HL-60/S4 (cell line): Measurements from ENCODE around the gene NECAB2.

ENCODE experiments used
- in situ Hi-C: fragments of 300-500 bp; cut with MboI; formaldehyde crosslinking; loops from 2 replicates; pipeline ENCODE4 v1.14.3; 2022; ENCODE audit warnings: low sequenced_read_pairs

Gene NECAB2

DNA sequence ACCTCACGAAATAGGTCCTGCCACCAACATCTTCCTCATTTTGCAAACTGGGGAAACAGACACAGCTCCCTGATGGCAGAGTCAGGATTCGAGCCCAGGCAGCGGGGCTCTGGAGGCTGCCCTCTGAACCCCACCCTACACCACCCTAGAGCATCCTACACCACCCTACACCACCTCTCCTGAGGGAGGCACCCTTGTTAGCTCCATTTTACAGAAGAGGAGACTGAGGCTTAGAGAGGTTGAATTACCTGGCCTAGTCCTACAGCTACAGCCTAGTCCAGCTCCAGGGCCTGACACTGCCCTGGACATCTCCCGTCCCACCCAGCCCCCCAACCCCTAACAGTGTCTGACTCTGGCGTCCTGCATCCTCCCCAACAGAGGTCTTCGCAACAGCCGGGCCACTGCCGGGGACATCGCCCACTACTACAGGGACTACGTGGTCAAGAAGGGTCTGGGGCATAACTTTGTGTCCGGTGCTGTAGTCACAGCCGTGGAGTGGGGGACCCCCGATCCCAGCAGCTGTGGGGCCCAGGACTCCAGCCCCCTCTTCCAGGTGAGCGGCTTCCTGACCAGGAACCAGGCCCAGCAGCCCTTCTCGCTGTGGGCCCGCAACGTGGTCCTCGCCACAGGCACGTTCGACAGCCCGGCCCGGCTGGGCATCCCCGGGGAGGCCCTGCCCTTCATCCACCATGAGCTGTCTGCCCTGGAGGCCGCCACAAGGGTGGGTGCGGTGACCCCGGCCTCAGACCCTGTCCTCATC, 3.2 kb upstream of the NECAB2 start:
- in situ Hi-C loops: loop anchor here (25.0 kb wide), 2 partner anchors 222 to 522 kb away; partner anchors contain the start of genes ADAD2 and TAF1C

DNA sequence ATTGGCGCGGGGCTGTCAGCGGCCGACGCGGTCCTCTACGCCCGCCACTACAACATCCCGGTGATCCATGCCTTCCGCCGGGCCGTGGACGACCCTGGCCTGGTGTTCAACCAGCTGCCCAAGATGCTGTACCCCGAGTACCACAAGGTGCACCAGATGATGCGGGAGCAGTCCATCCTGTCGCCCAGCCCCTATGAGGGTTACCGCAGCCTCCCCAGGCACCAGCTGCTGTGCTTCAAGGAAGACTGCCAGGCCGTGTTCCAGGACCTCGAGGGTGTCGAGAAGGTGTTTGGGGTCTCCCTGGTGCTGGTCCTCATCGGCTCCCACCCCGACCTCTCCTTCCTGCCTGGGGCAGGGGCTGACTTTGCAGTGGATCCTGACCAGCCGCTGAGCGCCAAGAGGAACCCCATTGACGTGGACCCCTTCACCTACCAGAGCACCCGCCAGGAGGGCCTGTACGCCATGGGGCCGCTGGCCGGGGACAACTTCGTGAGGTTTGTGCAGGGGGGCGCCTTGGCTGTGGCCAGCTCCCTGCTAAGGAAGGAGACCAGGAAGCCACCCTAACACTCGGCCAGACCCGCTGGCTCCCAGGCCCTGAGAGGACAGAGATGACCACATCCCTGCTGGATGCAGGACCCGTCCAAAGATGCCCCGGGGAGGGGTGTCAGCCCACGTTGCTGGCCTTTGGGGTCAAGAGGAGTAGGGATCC, 2.4 kb upstream of the NECAB2 start:
- in situ Hi-C loops: loop anchor here (25.0 kb wide), 2 partner anchors 222 to 522 kb away; partner anchors contain the start of genes ADAD2 and TAF1C

DNA sequence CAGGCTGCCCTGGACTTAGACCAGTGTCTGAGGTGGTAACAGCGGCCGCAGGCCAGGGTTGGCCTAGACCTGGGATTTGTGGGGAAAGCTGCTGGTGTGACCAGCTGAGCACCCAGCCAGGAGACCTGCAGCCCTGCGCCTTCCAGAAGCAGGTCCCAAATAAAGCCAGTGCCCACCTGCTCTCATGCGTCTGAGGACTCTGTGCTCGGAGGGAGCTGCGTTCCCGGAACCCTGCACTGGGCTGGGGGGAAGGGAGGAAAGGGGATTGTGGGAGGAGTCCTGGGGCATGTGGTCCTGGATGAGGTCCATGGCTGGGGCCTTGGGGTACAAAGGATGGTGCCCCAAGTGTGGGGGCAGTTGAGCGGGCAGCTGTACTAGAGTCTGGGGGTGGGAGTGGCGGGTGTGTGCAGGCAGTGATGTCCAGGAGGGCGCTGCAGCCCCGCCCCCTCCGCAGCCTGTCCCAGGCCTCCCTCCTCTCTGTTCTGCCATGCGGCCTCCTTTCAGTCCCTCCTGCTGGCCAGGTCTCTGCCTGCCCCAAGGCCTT, 1.8 kb upstream of the NECAB2 start:
- in situ Hi-C loops: loop anchor here (25.0 kb wide), 2 partner anchors 221 to 521 kb away; partner anchors contain the start of genes ADAD2 and TAF1C

DNA sequence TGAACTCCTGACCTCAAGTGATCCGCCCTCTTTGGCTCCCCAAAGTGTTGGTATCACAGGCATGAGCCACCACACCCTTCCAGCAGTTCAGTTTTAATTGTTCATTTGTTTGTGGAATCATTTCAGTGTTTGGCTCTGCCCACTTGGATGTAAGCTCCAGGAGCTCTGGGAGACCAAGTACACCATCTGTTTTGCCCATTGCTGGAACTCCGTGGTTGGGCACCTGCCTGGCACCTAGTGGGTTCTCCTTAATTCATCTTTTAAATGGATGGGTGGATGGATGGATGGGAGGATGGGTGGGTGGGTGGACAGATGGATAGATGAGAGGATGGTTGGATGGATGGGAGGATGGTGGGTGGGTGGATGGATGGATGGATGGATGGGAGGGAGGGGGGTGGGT, 953 bp upstream of the NECAB2 start:
- in situ Hi-C loops: loop anchor here (25.0 kb wide), 2 partner anchors 220 to 520 kb away; partner anchors contain the start of genes ADAD2 and TAF1C

DNA sequence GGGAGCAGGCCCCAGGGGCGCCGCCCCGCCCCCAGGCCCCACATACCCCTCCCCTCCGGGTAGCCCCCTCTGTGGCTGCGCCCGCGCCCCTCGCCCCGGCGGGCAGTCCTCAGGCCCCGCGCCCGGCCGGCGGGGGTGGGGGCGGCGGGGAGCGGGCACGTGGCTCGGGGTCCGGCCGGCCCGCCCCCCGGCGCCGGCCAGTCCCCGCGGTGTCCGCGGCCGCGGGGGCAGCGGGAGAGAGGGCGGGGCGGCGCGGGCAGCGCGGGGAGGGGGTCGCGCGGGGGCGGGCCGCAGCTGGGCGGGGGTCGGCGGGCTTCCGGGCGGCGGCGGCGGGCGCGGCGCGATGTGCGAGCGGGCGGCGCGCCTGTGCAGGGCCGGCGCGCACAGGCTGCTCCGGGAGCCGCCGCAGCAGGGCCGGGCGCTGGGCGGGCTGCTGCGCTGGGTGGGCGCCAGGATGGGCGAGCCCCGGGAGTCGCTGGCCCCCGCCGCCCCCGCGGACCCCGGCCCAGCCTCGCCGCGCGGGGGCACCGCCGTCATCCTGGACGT, 335 bp downstream of the NECAB2 start:
- in situ Hi-C loops: loop anchor here (25.0 kb wide), 2 partner anchors 219 to 519 kb away; partner anchors contain the start of genes ADAD2 and TAF1C

DNA sequence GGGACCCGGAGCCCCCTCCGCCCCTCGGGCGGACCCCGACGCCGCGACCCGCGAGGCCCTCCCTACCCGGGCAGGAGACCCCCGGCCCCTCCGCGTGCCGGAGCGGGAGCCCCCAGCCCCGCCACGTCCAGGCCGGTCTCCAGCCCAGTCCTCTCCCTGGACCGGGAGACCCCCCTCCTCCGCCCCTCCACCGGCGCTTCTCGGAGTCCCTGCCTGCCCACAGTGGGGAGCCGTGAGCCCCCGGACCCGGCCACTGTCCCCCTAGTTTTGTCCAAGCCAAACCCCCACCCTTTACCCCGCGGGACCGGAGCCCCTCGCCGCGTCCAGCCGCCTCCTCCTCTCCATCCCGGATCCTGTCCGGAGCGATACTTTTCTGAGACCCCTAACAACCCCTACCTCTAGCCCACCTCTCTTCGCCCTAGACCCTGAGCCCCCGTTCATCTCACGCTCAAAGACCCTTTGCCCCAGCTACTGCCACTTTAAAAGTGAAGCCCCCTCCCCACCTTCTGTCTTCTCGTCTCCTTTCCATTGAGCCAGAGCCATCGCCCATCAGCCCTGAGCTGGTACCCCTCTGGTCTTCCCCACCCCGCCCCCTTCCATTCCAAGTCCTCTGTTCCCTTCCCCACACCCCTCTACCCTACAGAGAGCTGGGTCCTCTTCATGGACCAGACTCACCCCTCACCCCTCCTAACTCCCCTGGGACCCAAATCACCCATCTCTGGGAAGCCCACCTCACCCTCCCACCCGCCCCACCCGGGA, 1.0 kb downstream of the NECAB2 start:
- in situ Hi-C loops: loop anchor here (25.0 kb wide), 2 partner anchors 218 to 518 kb away; partner anchors contain the start of genes ADAD2 and TAF1C

DNA sequence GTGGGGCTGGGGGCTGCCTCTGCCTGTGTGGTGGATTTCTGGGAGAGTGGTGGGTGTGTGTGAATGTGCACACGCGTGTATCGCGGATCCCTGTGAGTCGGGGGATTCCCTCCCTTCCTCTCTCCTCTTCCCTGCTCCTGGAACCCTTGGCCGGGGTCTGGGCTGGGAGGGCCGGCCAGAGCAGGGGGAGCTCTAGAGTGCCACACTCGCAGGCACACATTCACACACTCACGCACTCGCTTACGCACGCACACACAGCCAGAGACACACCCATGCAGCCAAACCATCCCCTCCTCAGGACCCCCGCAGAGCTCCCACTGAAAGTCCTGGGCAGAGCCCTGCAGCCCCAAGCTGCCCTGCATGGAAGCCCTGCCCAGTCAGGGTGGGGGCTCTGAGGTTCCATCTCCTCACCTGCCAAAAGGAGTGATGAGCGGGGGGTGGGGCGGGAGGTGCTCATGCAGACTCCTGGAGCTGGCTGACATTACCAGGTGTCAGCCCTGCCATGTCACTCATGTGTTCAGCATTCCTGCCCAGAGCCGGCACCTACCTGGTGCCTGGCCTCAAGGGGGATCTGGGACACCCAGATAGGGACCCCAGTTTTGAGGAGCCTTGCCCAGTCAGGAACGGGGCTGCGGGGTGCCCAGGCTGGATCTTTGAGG, 1.9 kb downstream of the NECAB2 start:
- in situ Hi-C loops: loop anchor here (25.0 kb wide), 2 partner anchors 217 to 517 kb away; partner anchors contain the start of genes ADAD2 and TAF1C

DNA sequence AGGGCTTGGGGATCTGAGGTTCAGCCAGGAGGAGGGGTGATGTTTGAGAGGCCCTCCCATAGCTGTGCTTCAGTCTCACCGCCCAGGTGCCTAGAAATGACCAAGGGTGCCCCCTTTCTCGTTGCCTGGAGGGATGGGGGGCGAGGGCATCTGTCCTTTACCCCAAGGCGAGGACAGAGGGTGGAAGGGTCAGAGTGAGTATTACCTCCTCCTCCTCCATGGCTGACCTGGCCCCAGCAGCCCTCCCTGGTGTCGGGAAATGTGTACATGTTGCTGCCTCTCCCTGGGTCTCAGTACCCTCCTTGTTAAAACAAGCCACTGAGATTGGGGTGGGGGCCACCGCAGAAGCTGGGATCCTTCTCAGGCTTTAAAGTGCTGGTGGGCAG, 2.4 kb downstream of the NECAB2 start:
- in situ Hi-C loops: loop anchor here (25.0 kb wide), 2 partner anchors 217 to 517 kb away; partner anchors contain the start of genes ADAD2 and TAF1C

DNA sequence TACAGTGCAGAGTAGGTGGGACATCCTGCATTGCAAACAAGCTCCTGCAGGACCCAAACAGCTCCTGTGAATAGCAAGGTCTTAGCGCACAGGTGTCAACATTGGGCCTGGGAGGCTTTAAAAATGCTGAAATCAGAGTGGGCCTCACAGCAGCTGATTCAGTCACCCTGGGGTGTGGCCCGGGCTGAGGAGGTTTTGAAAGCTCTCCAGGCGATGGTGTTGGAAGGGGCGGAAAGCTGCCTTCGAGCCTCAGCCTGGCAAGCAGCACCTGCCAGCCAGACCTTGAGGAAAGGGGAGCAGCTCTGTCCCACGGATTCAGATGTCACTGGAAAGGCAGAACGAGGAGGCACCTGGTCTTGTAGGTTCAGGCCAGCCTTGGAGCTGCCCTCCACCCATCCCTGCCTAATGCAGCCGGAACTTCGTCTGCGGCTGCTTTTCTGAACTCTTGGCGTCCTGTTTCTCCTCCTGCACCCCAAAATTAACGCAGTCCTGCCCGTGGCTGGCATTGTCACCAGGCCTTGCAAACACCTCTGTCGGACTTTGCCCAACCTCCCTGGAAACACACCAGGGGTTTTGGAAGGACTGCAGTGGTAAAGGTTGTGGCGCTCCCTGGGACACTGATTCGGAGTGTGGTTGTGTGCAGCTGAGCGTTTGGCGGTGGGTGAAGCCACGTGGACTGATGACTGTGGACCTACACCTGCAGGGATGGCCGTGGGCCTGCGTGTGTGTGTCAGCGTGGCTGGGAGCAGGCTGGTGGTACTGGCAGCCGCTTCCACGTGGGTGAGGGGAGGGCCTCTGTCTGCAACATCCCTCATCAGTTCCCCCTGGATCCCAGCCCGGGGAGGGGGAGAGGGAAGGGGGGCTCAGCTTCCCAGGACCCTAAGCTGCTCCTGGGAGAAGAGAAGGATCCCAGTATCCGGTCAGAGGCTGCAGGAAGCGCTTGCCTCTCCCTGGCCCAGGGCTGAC, 3.4 kb downstream of the NECAB2 start:
- in situ Hi-C loops: loop anchor here (25.0 kb wide), 2 partner anchors 216 to 516 kb away; partner anchors contain the start of genes ADAD2 and TAF1C

DNA sequence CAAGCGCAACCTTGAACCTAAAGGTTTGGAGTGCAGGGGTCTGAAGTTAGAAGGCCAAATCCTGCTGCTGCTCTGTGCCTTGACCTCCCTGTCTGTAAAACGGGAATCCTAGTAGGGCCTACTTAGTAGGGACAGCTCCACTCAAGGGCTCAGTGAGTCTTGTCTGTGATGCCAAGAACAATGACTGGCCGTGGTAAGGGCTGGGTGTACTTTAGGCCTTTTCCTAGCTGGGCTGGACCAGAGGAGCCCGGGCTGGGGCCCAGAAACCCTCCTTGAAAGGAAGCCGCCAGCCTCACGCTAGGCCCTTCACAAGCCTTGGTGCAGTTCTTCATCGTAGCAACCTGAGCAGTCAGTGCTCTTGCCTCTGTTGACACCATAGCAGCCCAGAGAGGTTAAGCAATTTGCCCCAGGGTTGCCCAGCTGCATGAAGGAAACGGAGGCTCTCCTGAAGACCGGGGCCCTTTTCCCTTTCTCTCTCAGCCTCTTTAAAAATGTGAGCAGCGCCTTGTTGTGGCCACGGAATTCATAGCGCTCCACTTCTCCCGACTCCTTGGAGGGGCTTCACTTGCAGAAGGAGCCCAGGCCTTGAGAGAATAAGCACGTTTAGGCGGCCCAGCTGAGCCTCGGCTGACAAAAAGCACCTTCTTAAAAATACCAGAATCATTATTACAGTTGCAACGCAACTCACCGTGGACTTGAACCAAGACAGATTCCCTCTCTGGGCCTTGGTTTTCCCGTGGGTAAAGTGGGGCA, 4.4 kb downstream of the NECAB2 start:
- in situ Hi-C loops: loop anchor here (25.0 kb wide), 2 partner anchors 215 to 515 kb away; partner anchors contain the start of genes ADAD2 and TAF1C

DNA sequence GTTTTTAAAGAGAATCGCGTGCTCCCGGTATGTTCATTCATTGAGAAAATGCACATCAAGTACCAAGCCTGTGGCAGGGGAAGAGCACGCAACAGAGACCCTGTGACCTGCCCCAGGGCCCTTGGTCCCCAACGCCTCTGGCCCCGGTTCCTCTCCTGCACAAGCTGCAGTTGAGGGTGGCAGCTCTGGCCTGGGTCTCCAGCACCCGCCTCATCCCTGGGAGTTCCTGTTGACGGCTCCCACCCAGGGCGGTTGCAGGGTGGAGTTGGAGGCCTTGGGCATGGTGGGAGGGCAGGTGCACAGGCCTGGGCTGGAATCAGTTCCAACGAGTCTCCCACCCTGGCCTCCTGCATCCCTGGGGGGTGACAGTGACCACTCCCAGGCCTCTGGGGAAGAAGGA, 5.0 kb downstream of the NECAB2 start:
- in situ Hi-C loops: loop anchor here (25.0 kb wide), 2 partner anchors 214 to 514 kb away; partner anchors contain the start of genes ADAD2 and TAF1C

DNA sequence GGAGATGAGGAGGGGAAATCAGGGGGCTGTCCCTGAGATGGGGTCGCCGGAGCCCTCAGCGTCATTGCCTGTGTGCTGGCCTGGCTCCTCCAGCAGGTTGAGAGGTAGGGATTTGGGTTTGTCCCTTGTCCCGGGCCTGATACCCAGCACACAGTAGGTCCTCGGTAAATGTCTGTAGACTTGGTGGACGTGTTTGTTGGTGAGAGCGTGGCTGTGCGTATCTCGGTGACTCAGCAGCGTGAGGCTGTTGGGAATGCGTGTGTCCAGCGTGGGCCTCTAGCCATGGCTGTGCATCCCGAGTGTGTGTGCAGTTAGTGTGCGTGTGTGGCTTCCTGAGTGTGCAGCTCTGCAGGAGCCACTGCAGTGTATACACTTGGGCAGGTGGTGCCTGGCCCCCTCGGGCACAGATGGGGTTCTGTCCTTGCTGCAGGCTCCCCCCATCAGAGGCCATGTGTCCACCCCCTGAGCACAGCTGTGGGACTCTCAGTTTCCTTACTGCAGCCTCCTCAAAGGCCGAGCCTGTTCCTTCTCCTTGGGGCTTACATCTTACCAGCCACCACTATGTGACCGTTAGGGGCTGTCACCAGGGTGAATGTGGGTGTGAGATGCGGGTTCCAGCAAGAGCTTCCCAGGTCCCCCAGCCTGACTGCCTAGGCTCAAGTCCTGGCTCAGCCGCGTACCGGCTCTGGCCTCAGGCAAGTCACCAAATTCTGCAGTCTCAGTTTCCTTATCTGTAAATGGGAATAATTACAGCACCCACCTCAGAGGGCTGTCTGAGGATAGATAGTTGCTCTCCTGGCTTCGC, 5.7 kb downstream of the NECAB2 start:
- in situ Hi-C loops: loop anchor here (25.0 kb wide), 2 partner anchors 214 to 514 kb away; partner anchors contain the start of genes ADAD2 and TAF1C

DNA sequence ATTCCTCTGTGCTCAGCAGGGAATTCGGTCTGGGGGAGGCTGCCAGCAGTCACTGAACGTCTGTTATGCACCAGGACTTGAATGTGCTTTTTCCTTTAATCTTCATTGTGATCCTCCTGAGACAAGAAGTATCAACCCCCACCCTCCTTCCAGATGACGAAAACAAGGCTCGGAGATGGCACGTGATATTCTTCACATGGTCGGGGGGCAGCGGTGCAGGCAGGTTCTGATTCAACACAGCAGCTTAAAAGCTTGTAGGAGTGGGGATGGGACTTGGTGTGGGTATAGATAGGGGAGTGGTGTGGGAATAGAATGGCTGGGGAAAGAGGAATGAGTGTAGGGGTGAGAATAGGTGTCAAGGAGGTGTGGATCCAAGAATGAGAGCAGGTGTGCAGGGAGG, 6.4 kb downstream of the NECAB2 start:
- in situ Hi-C loops: loop anchor here (25.0 kb wide), 2 partner anchors 213 to 513 kb away; partner anchors contain the start of genes ADAD2 and TAF1C

DNA sequence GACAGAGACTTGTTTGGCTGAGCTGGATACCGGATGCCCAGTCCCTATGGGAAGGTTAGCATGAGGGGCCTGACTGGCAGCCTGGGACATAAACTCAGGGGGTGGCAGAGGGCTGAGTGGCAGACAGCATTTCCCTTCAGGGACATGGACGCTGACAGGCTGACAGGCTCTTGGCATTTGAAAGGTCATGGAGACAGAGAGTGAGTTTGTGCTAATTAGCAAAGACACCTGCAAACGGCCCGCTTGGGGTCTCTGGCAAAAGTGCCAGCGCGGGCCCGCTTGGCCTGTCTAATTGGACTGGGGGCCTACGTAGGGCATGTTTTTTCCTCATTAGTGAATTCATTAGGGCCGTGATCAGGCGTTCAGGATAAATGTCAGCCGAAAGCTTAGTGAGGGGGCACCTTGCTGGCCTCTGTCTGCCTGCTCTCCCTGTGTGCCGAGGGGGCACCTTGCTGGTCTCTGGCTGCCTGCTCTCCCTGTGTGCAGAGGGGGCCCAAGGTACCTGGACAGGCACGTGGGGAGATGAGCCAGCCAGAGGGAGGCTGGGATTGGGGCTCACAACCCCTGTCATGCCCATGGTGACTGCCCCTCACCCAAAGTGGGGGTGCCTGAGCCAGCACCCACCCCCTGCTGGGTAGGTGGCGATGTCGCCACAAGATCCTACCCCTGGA, 7.7 kb downstream of the NECAB2 start:
- in situ Hi-C loops: no loop called here

DNA sequence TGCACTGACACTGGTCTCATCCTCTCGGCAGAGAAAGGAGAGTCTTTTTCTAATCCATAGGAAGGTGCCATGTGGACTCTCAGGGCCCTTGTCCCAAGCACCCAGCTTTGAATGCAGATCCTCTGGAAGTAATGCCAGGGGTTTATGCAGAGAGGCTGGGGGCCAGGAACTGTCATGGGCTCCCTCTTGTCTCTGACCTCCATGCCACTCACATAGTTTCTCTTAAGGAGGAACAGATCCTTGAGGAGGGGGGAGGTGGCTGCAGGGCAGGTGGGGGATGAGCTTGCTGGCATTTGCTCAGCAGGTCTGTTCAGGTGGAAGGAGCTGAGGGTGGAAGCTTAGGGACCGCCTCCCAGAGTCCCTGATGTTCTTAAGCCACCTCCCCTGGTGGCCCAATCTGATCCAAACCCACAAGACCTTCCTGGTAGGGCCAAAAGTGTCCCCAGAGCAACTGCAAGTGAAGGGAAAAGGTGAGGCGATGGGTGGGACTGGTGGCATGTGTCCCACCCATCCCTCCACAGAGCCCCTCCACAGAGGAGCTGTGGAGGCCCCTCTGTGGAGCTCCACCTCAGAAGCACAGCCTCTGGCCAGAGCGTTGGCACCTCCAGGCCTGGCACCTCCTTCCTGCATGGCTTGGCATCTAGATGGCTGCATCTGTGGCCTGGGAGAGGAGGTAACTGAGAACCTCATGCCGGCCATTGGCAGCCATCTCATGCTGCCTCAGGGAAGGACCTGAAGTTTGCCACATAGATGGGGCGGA, 9.2 kb downstream of the NECAB2 start:
- in situ Hi-C loops: no loop called here
